Ascending aorta (tissue), 2 donors: ENCODE results near the gene RBMX2. TPM values are rescaled to one million over a fixed set of nuclear protein-coding genes. Genes with fewer than 3 reads are reported as not detected.
"Not testable (repeated sequence)": the region's sequence is repeated elsewhere in the genome, so short reads cannot be mapped to it uniquely, and the experiment has no call there.

Source experiments
- DNase-seq, 2 donors: peaks; one replicate each; pipeline ENCODE4 v3.0.0-alpha.2; 2019; ENCODE audit warnings: low spot score in 2 of 2
- H3K27ac ChIP-seq, 2 donors: fragments of 200-600 bp; sonication (generic); one replicate each; pipeline ENCODE4 v1.5.1; 2016 to 2017; ENCODE audit warnings: mild to moderate bottlenecking in 1 of 2
- H3K27me3 ChIP-seq: fragments of 200-600 bp; sonication (generic); one replicate; pipeline ENCODE4 v1.5.1; 2017
- H3K36me3 ChIP-seq, 2 donors: fragments of 200-600 bp; sonication (generic); one replicate each; pipeline ENCODE4 v1.5.1; 2016
- H3K4me1 ChIP-seq, 2 donors: fragments of 200-600 bp; sonication (generic); one replicate each; pipeline ENCODE4 v1.5.1; 2016 to 2017; ENCODE audit warnings: mild to moderate bottlenecking in 1 of 2
- H3K4me3 ChIP-seq, 2 donors: fragments of 200-600 bp; sonication (generic); one replicate each; pipeline ENCODE4 v1.5.1; 2016 to 2017; ENCODE audit warnings: mild to moderate bottlenecking in 1 of 2
- H3K9me3 ChIP-seq, 2 donors: fragments of 200-600 bp; sonication (generic); one replicate each; pipeline ENCODE4 v1.5.1; 2016
- CTCF ChIP-seq, 3 experiments: fragments of 200-600 bp in 2 of 3; fragments of 450-650 bp in 1 of 3; sonication (generic) in 2 of 3; IDR thresholded peaks; one replicate each; pipeline ENCODE4 v1.5.1; 2016 to 2019; ENCODE audit warnings: antibody characterized with exemption in 3 of 3, mild to moderate bottlenecking in 1 of 3, moderate library complexity in 1 of 3
- intact Hi-C: fragments of 100-400 bp; cut with DNase I; formaldehyde crosslinking; loops from one replicate; pipeline ENCODE4 v1.15.1; 2023
- total RNA-seq: library from RNA; depleted of rRNA; stranded (reverse); fragments of >200 nt; gene quantifications from one replicate; pipeline ENCODE4 v1.1.0, GENCODE V29; 2016

RBMX2 gene
- total RNA-seq, 1 donor from 2014 or later, result 0.75 TPM

GRCh38 chrX:130435937-130436336, 34.1 kb downstream of the RBMX2 start:
- H3K4me1 ChIP-seq, result no peaks in the 10 kb centered on the region

GRCh38 chrX:130437996-130438395, 36.2 kb downstream of the RBMX2 start:
- not testable (repeated sequence) for DNase-seq

More at GRCh38 chrX:130435937-130436336, 34.1 kb downstream of the RBMX2 start:
- H3K4me3 ChIP-seq, result no peak overlapping the region
- no peak for TF ChIP-seq CTCF (IDR thresholded peaks at IDR 0.05)
- H3K27ac ChIP-seq, result no peak overlapping the region
- peaks cover 0 to 12% of the 10 kb centered on the region in 2 donors for H3K9me3 ChIP-seq
- DNase-seq, result no peak
- no peaks in the 10 kb centered on the region for H3K27me3 ChIP-seq
- intact Hi-C loops, result no loop called here
- H3K36me3 ChIP-seq, result no peaks in the 10 kb centered on the region

GRCh38 chrX:130443875-130444274, 42.1 kb downstream of the RBMX2 start:
- H3K4me1 ChIP-seq, result no peaks in the 10 kb centered on the region
- intact Hi-C loops, result no loop called here
- no peak overlapping the region for H3K4me3 ChIP-seq
- H3K36me3 ChIP-seq, result no peaks in the 10 kb centered on the region
- DNase-seq, result no peak
- TF ChIP-seq CTCF (IDR thresholded peaks at IDR 0.05), result no peak
- H3K9me3 ChIP-seq, result peaks cover 0 to 3% of the 10 kb centered on the region in 2 donors
- H3K27ac ChIP-seq, result no peak overlapping the region
- H3K27me3 ChIP-seq, result no peaks in the 10 kb centered on the region

More at GRCh38 chrX:130437996-130438395, 36.2 kb downstream of the RBMX2 start:
- H3K4me1 ChIP-seq, H3K27ac ChIP-seq, H3K27me3 ChIP-seq, H3K36me3 ChIP-seq, H3K4me3 ChIP-seq, intact Hi-C loops: not testable (repeated sequence)
- H3K9me3 ChIP-seq, result peaks cover 0 to 12% of the 10 kb centered on the region in 2 donors

GRCh38 chrX:130444641-130445336, 43.0 kb downstream of the RBMX2 start:
- Histone ChIP-seq H3K9me3 (no peaks in the 10 kb centered on the region), H3K27me3 (no peaks in the 10 kb centered on the region), H3K27ac (no peak overlapping the region), H3K4me1 (no peaks in the 10 kb centered on the region), H3K36me3 (no peaks in the 10 kb centered on the region), H3K4me3 (no peak overlapping the region)
- no peak for TF ChIP-seq CTCF (IDR thresholded peaks at IDR 0.05)
- no peak for DNase-seq
- intact Hi-C loops, result no loop called here

GRCh38 chrX:130446974-130447373, 45.2 kb downstream of the RBMX2 start:
- Histone ChIP-seq H3K27me3 (no peaks in the 10 kb centered on the region), H3K36me3 (no peaks in the 10 kb centered on the region), H3K9me3 (no peaks in the 10 kb centered on the region), H3K4me3 (no peak overlapping the region), H3K4me1 (no peaks in the 10 kb centered on the region), H3K27ac (no peak overlapping the region)
- TF ChIP-seq CTCF (IDR thresholded peaks at IDR 0.05), result no peak
- no peak for DNase-seq
- intact Hi-C loops, result no loop called here

Other genes starting within 250 kb of the RBMX2 start
- gene AIFM1, start 236.1 kb upstream of the RBMX2 start, total RNA-seq, result 0.75 TPM
- gene RAB33A, start 230.0 kb upstream of the RBMX2 start, total RNA-seq, result 0.32 TPM
- 5.0 TPM for gene ZNF280C, start 133.1 kb upstream of the RBMX2 start, total RNA-seq
- gene SLC25A14, start 62.1 kb upstream of the RBMX2 start, total RNA-seq, result 14.9 TPM
- gene GPR119, start 16.3 kb upstream of the RBMX2 start, total RNA-seq, result not detected